Measurements from ENCODE around the gene ST3GAL4. TPM values are rescaled to one million over a fixed set of nuclear protein-coding genes. Genes with fewer than 3 reads are reported as not detected.
"Not testable (repeated sequence)": the region's sequence is repeated elsewhere in the genome, so short reads cannot be mapped to it uniquely, and the experiment has no call there.

ST3GAL4 gene
- polyA plus RNA-seq, 2 of the 4 experiments (the other 2 are of a cell fraction) = 11.9 to 17.5 TPM

- ATAC-seq (no peak), FAIRE-seq (no peak), DNase-seq (ENCODE audit: low read depth in 1 of 2, low spot score in 1 of 2) (no peak)
- H3K4me3 ChIP-seq = no peak overlapping the region
- no peak overlapping the region for H3K27ac ChIP-seq
- H3K4me2 ChIP-seq = no peak overlapping the region
- TF ChIP-seq CBX2 (IDR thresholded peaks at IDR 0.05; ENCODE audit: borderline replicate concordance, low read depth) = no peak
- no peak for TF ChIP-seq MAX (IDR thresholded peaks at IDR 0.05)
- TF ChIP-seq NPAS2 (CRISPR knock-in tag; IDR thresholded peaks at IDR 0.05; ENCODE audit: borderline replicate concordance) = no peak
- TF ChIP-seq NR3C1 (IDR thresholded peaks at IDR 0.05) = no peak
- TF ChIP-seq ATOH8 (CRISPR knock-in tag; IDR thresholded peaks at IDR 0.05; ENCODE audit: low read depth) = no peak
- TF ChIP-seq E2F6 (IDR thresholded peaks at IDR 0.05; ENCODE audit: borderline replicate concordance, low read depth) = no peak
- no peak for TF ChIP-seq REST (IDR thresholded peaks at IDR 0.05)
- no peak for TF ChIP-seq POLR2A (IDR thresholded peaks at IDR 0.05; ENCODE audit: low read length)
- TF ChIP-seq TP53 (CRISPR knock-in tag; IDR thresholded peaks at IDR 0.05) = no peak
- TF ChIP-seq JUN (IDR thresholded peaks at IDR 0.05) = no peak
- no peak for TF ChIP-seq EHMT2 (IDR thresholded peaks at IDR 0.05; ENCODE audit: low read depth)
- no peak for TF ChIP-seq ESRRA (IDR thresholded peaks at IDR 0.05; ENCODE audit: borderline replicate concordance, low read length)
- TF ChIP-seq PHF8 (IDR thresholded peaks at IDR 0.05; ENCODE audit: borderline replicate concordance, low read depth) = no peak
- no peak for TF ChIP-seq POLR2AphosphoS2 (conservative IDR thresholded peaks at IDR 0.05; ENCODE audit: low read length)
- TF ChIP-seq EHF (CRISPR knock-in tag; IDR thresholded peaks at IDR 0.05) = no peak
- CTCF ChIA-PET = no interaction called here
- no peaks in the 10 kb centered on the region for H3K4me1 ChIP-seq
- no peaks in the 10 kb centered on the region for H3K9me3 ChIP-seq
- POLR2A ChIA-PET = no interaction called here
- WGBS (ENCODE audit: missing lambda C conversion rate) = 93% methylated on average over 4 of the region's 5 CpGs
Measured at GRCh38 chr11:126393143-126393542, 37.7 kb downstream of the ST3GAL4 start.

- H3K27ac ChIP-seq = no peak overlapping the region
- ChIA-PET POLR2A (no interaction called here), CTCF (no interaction called here)
Measured at GRCh38 chr11:126394036-126394435, 38.5 kb downstream of the ST3GAL4 start.

GRCh38 chr11:126394634-126395072, 39.2 kb downstream of the ST3GAL4 start:
- H3K9me3 ChIP-seq; FAIRE-seq; ATAC-seq; H3K4me1 ChIP-seq; CTCF ChIA-PET; DNase-seq (ENCODE audit: low read depth in 1 of 2, low spot score in 1 of 2); H3K27ac ChIP-seq; H3K4me3 ChIP-seq; H3K4me2 ChIP-seq; POLR2A ChIA-PET: not testable (repeated sequence)
- WGBS (ENCODE audit: missing lambda C conversion rate) = 100% methylated on average over 3 of the region's 7 CpGs

More at GRCh38 chr11:126394036-126394435, 38.5 kb downstream of the ST3GAL4 start:
- H3K4me1 ChIP-seq = no peaks in the 10 kb centered on the region
- H3K4me3 ChIP-seq = no peak overlapping the region
- FAIRE-seq (no peak), DNase-seq (ENCODE audit: low read depth in 1 of 2, low spot score in 1 of 2) (no peak), ATAC-seq (no peak)
- no peak for TF ChIP-seq FOSB (CRISPR knock-in tag; IDR thresholded peaks at IDR 0.05)
- no peak for TF ChIP-seq EHF (CRISPR knock-in tag; IDR thresholded peaks at IDR 0.05)
- no peak for TF ChIP-seq ATOH8 (CRISPR knock-in tag; IDR thresholded peaks at IDR 0.05; ENCODE audit: low read depth)
- TF ChIP-seq HOXB5 (CRISPR knock-in tag; IDR thresholded peaks at IDR 0.05) = no peak
- no peak for TF ChIP-seq POLR2AphosphoS2 (conservative IDR thresholded peaks at IDR 0.05; ENCODE audit: low read length)
- no peak for TF ChIP-seq HOXA7 (CRISPR knock-in tag; IDR thresholded peaks at IDR 0.05)
- TF ChIP-seq RARB (CRISPR knock-in tag; IDR thresholded peaks at IDR 0.05) = no peak
- TF ChIP-seq ZC3H11A (IDR thresholded peaks at IDR 0.05) = no peak
- no peak for TF ChIP-seq ZFP36 (IDR thresholded peaks at IDR 0.05; ENCODE audit: borderline replicate concordance, partially characterized antibody)
- TF ChIP-seq BCL3 (IDR thresholded peaks at IDR 0.05) = no peak
- TF ChIP-seq FOXS1 (CRISPR knock-in tag; IDR thresholded peaks at IDR 0.05) = no peak
- TF ChIP-seq TP53 (CRISPR knock-in tag; IDR thresholded peaks at IDR 0.05) = no peak
- TF ChIP-seq RFX5 (IDR thresholded peaks at IDR 0.05) = no peak
- no peak for TF ChIP-seq E2F6 (IDR thresholded peaks at IDR 0.05; ENCODE audit: borderline replicate concordance, low read depth)
- TF ChIP-seq TFCP2L1 (CRISPR knock-in tag; IDR thresholded peaks at IDR 0.05) = no peak
- no peak for TF ChIP-seq BHLHE40 (IDR thresholded peaks at IDR 0.05; ENCODE audit: low read depth, low read length)
- no peak for TF ChIP-seq SREBF2 (IDR thresholded peaks at IDR 0.05)
- no peak for TF ChIP-seq JUNB (IDR thresholded peaks at IDR 0.05)
- H3K4me2 ChIP-seq = no peak overlapping the region
- no peaks in the 10 kb centered on the region for H3K9me3 ChIP-seq
- WGBS (ENCODE audit: missing lambda C conversion rate) = 90% methylated on average over 3 of the region's 3 CpGs

All from A549 (cell line).